GM21526 (cell line): Measurements from ENCODE around the gene RNF31.

Source experiments
- ATAC-seq: cut with Tn5 transposase; IDR thresholded peaks from one replicate; pipeline ENCODE4 v1.9.1; 2021; ENCODE audit warnings: moderate library complexity; ENCODE audit not compliant: unreplicated experiment, low FRiP score

The RNF31 gene

DNA sequence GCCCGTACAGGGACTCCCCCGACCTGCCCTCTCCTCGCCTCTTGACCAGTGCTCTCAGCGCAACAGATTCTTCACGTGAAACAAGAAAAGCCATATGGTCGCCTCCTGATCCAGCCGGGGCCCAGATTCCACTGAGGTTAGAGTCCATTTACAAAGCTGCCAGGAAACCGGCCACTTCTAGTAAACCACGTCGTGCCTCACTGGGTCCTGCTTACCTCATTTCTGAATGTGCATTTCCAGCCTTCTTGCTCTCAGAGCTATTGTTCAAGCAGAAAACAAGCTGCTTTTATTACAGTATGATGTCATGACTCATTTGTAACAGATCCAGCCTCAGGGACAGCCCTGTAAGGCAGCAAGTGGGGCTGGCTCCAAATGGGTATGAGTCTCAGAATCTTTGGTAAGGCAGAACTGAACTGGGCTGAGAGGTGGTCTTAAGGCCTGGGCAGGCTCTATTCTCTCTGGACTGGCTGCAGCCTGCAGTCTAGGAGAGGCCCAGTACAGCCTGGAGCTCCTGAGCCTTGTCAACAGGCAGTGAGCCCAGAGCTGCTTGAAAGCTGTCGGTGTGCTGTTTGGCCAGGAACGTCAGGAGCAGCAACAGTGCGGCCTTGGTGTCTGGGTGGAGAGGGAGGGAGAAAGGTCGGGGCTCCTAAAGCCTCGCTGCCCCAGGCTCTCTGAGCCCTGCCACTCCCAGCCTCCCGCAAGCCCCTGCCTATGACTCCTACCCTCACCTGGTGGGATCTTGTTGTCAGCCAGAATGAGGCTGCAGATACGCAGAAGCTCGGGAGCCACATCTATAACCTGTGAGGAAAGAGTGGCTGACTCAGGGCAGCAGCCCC lies 32.9 kb downstream of the RNF31 start:
- ATAC-seq, result no peak

DNA sequence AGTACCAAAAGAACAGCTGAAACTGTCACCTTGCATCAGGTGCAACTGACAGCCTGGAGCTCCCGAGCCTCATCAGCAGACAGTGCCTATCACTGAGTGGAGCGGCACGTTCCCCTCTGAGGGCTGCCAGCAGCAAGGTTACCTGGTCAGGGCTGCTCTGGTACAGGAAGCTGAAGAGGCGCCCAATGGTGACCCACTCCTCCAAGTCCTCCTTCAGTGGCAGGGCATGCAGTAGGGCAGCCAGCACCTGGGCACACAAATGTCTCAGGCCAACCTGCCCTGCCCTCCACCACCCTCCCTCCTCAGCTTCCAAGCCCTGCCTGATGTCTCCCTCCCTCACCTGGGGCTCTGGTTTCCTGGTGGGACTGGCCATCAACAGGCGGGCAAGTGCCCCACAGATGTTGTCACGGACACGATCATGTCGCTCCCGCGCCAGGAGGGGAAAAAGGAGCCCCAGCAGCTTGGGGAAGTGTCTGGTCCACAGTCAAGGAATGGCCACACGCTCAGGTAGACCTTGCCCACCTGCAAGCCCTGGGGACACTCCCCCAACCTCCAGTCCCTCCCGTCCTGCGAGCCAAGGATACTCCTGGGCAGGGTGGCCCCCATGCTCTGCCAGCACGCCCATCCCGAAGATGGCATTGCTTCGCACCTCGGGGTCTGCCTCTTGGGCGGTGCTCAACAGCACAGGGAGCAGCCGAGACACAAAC lies 34.2 kb downstream of the RNF31 start:
- ATAC-seq, result no peak

DNA sequence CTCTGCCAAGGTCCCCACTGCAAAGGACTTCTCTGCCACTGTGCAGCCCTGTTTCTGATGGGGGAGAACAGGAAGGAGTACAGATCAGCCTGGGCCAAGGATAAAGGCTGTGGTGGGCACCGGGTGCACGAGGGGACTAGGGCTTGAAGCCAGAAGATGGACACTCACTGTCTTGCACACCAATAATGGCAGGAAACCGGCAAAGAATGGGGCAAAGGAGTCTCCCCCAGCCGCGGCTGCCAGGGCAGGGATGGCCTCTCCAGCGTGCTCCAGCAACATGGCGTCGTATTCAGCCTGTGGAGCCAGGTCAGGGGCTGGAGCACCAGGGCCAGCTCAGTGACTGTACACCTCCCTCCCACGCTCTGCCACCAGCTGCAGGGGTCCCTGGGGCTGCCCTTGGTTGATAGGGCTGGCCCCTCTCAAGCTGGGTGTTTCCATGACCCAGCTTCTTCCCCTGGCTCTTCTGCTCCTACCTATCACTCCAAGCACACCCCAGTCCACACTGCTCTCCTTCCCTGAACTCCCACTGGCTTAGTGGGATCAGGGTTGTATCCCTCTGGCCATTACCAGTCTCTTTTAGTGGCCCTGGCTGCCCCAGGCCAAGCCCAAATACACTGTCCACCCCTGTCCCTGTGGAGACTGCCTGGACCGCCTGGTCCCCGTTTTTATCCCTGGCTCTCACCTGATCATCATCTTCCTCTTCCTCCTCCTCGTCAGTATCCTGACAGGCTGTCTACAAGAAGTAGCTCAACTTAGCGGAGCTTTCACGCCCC lies 35.0 kb downstream of the RNF31 start:
- no peak for ATAC-seq

DNA sequence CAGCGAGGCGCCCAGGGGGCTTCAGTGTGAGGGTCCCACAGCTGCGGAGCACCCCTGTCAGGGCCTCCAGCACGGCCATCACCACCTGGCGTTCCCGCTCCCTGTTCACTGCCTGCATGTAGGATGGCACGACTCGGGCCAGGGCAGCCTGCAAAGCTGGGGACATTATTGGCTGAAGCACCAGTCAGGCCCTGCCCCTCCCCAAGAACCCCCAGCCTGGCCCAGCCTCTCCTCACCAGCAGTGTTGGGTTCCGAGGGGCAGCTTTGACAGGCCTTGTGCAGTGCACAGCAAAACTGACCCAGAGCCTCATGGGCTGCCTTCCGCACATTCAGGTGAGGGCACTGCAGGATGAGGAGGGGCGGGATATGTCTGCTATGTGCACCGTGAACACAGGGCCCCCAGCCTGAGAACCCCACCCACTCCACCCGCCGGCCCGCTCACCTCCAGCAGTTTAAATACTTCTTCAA lies 35.8 kb downstream of the RNF31 start:
- ATAC-seq, result no peak

DNA sequence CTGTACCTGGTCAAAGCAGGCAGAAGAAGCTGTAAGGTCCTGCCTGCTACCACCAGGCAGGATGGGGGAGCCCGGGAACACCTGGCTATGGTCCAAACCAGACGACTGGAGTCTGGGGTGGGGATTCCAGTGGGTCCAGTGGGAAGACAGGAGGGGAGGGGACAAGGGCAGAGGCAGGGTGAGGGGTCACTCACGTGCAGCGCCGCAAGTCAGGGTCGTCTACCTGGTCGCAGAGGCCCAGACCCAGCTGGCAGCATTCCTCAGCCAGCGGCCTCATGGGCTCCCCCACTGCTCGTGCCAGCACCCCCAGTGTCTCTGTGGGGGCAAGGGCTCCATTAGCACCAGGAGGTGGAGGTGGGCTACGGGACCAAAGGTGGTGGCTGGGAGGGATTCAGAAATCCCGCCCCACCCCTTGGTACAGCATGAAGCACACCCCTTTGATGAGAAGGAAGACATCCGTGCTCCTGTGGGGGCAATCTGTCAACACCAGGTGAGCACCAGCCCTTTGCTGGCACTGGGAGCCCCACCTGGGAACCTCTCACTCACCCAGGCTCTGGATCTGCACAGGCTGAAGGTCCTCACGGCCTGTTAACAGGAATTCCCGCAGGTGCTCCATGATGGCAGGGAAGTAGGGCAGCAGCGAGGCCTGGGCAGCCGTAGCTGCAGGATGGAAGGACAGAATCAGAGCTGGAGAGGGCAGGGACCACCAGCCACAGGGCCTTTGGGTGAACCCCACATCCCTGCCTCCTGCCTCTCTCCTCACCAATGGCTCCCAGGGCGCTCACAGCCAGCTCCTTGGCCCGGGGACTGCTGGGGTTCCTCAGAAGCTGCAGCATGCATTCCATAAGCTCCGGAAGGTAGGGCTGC lies 37.0 kb downstream of the RNF31 start:
- ATAC-seq, result no peak

DNA sequence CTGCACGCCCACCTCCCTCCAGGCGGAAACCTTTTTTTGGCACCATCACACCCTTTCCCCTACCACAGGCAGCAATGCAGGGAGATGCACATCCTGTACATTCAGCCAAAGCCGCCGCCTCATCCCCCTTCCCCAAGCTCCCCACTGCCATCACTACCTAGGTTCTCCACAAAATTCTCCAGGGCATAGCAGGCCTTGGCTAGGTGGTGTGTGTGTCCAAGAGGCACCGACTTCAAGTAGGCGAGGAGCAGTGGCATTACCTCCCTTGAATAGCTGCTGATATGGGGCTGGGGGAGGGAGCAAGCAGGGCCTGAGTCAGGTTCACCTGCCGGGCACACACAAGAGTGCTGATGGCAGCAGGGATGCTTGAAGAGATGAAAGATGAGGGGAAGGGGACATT lies 37.7 kb downstream of the RNF31 start:
- no peak for ATAC-seq

DNA sequence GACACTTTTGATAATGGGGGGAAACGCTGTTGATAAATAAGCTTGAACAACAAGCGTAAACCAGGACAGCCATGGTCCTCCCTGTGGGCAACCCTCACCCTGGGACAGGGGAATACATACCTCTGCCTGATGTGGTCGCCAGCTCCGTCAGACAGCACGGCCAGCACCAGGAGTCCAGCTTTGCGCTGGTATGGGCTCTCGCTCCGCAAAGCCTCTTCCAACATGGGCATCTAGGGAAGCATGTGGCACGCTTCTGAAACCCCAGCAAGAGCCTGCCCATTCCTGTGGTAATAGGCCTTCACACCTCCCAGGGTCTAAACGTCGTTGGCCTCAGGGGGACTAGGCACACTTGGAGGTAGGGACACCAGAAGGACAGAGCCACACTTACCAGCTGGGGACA lies 38.4 kb downstream of the RNF31 start:
- no peak for ATAC-seq

DNA sequence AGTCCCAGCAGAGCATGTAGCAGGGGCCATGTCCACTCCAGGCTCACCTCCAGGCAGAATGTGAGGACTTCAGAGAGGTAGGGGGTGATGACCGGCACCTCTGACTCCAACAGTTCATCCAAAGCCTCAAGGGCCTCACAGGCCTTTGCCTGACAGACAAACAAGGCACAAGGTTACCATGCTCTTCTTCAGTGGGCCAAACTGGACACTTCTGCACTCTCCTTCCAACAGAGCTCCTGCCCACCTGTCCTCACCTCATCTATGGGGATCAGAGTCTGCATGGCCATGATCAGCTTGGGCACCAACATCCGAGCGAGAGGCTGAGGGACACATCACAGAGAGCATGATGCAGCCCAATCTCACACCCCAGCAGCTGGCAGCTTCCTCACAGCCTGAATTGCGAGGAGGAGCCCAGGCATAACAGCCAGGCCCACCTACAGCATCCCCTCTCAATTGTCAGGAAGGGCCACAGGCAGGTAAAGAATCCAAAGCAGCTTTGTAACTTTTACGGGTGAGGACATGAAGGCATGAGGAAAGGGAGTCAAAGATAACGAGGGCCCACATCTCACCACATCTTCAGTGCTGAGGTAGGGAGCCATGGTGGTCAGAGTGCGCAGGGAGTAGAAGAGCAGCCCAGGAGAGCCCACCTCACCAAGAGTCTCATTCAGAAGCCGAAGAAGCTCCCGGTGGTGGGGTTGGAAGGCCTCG lies 39.7 kb downstream of the RNF31 start:
- ATAC-seq, result no peak

DNA sequence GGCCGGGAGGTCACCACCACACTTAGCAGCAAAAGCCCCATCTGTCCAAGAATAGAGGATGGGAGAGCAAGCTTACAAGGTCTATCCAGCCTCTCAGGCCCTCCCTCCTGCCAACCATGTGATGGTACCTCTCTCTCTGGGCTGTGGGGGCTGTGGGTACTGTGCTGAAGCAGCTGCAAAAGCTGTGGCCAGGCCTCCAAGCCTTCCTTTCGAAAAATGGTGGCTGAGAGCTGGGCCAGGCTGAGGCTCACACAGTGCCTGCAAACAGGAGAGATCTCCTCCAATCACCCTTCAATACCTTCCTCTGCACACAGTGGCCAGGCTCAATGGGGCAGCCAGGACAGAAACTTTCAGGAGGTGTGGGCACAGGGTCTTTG lies 40.2 kb downstream of the RNF31 start:
- ATAC-seq, result no peak

DNA sequence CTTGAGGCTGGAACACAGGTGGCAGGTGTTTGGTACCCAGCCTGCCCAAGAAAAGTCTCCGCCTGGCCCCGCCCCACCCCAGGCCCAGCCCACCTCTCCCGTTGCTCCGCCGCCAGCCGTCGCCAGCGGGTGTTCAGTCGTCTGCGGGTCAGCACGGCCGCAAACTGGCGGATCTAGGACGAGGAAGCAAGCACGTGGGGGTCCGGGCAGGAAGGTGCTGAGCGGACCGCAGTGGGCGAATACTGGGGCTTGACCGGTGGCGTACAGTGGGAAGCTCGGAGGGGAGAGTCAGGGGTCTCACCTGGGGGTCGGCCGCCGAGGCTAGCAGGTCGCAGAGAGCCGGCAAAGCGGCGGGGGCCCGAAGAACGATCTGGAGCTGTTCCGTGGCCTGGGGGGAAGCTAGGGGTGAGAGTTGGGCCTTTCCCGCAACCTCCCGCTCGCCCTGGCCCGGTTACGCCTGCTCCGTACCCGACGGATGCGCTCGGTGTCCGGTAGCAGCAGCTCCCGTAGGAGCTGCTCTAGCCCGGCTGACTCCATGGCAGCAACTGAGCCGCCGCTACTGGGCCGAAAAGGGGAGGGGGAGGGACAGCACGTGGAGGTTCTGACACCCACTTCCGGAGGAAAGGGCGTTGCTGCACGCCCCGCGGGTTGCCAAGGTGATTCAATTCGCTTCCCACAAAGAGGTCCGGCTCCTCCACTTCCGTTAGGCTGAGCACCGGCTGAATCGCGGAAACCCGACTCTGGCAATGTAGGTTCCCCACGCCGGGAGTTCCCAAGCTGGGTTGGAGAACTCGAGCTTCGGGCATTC lies 41.2 kb downstream of the RNF31 start, which contains the start of gene IPO4:
Gene IPO4 (minus strand): TSS at position 566 of the 808 bp plus-strand sequence. CDS start 29 bp downstream, at position 537.
- peak; percentile 67 for ATAC-seq

DNA sequence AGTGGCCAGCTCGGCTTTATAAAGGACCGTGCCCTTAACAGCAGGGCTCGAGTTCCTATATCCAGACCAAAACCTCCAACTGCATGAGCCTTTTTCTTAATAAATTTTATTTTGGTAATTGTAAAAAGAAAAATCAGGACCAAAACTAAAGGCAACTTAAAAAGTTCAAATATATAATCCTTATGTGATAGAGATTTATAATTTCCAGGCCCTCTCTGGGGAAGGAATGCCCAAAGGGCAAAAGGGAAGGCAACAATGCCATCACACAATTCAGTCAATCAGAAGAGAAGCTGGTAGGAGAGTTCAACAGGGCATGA lies 41.7 kb downstream of the RNF31 start:
- no peak for ATAC-seq

DNA sequence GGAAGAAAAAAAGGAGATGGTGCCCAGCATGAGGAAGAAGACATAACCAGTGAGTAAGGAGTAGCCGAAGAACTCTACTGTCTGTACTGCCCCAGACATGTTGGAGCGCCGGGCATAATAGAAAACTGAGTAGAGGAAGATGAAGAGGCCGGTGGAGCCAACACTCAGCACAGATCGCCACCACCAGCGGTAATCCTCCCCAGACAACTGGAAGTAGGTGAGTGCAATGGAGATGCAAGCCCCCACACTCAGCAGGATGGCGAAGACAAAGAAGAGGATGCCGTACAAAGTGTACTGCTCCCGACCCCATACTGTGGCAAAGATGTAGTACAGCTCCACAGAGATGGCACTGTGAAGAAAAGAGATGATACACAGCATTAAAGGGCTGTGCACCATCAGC lies 42.2 kb downstream of the RNF31 start:
- ATAC-seq, result no peak

DNA sequence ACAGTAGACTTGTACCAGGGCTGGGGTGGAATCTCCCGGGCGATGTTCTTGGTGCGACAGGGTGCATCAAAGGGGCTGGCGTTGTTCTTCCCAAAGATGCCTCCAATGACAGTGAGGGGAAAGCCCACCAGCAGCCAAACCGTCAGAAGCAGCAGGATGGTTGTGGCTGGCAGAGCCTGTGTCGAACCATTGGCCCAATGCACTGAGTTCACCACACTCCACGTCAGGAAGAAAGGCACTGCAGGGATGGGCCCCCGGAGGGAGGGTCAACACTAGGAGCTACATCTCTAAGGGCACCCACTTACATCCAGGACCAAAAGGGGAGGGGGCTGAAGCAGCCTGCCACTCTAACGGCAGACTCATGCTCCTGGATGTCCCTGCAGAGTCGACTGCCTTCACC lies 43.1 kb downstream of the RNF31 start:
- ATAC-seq, result no peak

DNA sequence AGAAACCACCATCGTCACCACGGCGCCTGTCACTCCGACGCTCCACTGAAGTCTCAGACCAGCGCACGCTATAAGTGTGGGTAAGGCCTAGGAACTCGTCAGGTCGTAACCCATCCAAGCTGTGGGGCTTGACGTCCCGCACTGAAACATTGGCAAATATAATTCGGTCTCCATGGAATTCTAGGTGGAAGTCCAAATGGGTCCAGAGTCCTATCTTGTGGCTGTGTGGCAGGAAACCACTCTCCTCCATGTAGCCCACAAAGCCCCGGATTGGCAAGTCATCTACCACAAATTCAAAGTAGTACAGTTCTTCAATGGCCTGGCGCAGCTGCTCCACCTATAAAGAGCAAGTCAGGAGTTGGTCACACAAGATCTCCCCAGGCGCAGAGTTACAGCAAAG lies 45.6 kb downstream of the RNF31 start:
- ATAC-seq, result no peak

DNA sequence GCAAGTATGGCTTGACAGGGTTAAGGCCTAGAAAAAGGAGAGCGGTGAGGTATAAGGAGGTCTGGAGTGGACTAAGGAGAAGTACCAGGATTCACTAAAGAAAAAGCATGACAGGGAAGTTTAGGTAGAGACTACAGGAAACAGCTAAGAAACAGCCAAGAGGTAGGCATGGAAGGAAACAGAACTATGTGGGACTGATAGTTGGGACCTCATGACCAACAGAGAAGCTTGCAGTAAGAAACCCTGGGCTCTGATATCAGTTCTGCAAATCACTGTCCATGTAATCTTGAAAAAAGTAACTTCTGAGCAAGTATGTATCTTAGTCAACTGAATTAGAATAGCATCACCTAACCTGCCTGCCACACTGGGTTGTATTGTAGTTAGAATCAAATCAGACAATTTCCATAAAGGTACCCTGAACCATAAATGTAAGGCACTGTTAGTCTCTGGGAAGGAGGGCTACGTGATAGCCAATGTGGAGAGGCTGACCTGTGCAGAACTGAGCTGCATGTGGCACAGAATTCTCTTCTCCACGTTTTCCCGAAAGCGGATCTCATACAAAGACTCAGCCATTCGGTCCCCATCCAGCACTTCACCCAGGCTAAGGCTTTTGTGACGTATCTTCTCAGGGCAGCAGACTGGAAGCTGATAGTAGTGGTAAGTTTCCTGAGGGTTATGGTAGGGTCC lies 47.0 kb downstream of the RNF31 start:
- no peak for ATAC-seq

DNA sequence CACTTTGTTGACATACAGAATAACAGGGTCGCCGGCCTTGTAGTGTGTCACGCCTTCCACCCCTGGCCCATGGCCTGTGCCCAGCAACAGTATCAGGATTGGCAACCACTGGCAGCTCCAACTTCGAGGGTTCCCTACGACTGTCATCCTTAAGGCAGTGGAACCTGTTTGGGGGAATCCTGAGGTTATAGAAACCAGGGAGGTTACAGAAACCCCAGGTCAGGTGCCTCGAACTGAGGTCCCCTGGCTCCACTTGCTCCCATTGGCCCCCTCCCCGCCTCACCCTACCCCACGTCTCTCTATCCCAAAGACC lies 47.5 kb downstream of the RNF31 start:
- ATAC-seq, result no peak

DNA sequence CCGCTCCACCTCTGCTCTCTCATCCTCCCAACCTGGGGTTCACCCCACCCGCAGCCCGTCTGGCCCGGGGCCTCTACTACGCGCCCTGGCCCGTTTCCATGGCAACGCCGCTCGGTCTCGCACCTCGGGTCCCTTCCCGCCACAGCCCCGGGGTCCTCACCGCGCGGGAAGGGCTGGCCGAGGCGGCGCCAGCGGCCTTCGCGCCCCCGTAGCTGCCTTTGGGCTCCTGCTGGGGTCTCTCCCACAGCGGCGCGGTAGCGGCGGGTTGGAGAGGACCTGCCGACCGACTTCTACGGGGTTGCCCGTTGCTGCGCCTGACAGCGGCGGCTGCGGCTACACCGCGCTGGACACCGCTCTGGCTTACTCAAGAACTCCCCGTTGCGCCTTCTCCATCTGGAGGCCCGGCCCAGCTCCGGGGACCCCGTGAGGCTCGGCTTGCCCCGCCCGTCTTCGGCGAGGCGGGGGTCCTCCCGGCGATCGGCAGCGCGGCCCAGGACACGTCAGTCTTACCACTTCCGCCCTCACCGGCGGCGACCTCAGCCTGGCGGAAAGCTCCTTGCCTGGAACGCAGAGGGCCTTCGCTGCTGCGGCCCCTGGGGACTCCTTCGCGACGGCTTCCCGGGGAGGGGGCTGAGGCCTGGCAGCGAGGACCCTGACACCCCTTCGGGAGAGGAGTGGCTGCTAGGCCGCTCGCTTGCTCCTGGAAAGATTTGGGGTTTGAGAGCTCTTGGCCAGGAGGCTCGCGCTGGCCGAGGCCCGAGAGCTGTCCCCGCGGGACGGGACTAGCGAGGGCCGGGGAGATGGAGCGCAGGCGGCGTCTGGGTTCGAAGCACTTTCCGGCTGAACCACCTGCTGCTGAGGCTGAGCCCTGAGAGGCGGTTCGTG lies 48.1 kb downstream of the RNF31 start, which contains the start of gene TM9SF1:
Gene TM9SF1 (minus strand): TSS at position 256 of the 885 bp plus-strand sequence. CDS start 422 bp downstream, outside the sequence.
- ATAC-seq, result peak; percentile 64
